ENCODE measurements around the gene RAB38.

Gene RAB38

DNA sequence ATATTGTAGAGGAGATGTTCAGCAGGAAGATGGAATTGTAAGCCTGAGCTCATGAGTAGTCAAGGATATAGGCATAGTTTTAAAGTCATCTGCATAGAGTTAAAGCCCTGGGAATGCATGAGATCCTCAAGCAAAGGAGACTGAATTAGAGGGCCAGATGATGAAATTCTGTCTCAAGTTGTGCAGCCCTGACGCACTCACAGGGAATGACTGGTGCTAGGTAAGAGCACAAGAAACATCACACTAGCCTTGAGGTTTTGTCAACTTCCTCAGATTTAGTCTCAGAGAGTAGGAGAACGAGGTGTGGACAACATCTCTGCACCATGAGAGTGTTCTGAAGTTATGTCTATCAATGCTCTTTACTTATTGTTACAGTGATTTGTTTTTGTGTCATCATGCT is 5.8 kb downstream of the RAB38 start:
- DNase-seq: no peak

DNA sequence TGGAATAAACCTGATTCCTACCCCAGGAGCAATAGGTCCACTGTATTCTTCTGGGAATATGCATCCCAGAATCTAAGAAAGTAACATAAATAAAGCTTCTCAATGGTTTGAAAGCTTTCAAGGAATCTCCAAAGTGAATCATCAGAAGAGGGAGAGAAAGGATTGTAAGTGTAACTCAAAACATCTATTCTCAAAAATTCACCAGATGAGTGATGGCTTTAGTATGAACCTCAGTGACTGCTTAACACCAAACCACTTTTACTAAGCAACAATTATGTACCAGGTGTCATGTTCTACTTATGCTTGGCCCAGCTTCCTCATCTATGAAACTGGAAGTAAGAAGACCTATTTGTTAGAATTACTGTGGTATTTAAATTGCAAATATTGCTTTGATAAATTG is 7.4 kb downstream of the RAB38 start:
- DNase-seq: no peak

- DNase-seq: no peak
Observed at GRCh38 chr11:88164806-88165585, 10.2 kb downstream of the RAB38 start.

- no peak for DNase-seq
Observed at GRCh38 chr11:88164320-88164719, 10.9 kb downstream of the RAB38 start.

DNA sequence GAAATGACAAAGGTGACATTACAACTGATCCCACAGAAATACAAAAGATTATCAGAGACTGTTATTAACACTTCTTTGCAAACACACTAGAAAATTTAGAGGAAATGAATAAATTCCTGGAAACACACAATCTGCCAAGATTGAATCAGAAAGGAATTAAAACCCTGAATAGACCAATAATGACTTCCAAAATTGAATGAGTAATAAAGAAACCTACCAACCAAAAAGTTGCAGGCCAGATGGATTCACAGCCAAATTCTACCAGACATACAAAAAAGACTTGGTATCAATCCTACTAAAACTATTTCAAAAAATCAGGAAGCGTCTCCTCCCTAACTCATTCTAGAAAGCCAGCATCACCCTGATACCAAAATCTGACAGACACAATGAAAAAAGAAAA is 17.2 kb downstream of the RAB38 start:
- no peak for DNase-seq

GRCh38 chr11:88157370-88157769 is 17.9 kb downstream of the RAB38 start:
- DNase-seq: no peak

- no peak for DNase-seq
Observed at GRCh38 chr11:88152381-88152780, 22.9 kb downstream of the RAB38 start.

GRCh38 chr11:88151709-88152265 is 23.5 kb downstream of the RAB38 start:
- no peak for DNase-seq

- no peak for DNase-seq
Observed at GRCh38 chr11:88146106-88146505, 29.1 kb downstream of the RAB38 start.

DNA sequence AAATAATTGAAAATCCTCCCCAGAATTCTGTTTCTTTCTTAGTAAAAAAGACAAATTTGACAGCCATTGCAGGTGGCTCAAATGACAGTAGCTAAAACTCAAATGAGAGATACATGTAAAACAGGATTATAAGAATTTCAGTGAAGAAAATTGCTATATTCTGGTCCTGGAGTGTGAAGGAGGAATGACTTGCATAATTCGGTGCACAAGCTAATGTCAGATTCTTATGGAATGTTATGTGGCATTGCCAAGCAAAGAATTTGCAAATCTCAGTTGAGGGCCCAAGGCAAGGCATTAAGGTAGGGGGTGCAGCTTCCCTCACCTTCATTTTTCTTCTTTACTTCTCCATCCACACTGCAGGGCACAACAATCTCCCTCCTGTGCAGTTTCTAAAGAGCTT is 35.4 kb downstream of the RAB38 start:
- DNase-seq: no peak

DNA sequence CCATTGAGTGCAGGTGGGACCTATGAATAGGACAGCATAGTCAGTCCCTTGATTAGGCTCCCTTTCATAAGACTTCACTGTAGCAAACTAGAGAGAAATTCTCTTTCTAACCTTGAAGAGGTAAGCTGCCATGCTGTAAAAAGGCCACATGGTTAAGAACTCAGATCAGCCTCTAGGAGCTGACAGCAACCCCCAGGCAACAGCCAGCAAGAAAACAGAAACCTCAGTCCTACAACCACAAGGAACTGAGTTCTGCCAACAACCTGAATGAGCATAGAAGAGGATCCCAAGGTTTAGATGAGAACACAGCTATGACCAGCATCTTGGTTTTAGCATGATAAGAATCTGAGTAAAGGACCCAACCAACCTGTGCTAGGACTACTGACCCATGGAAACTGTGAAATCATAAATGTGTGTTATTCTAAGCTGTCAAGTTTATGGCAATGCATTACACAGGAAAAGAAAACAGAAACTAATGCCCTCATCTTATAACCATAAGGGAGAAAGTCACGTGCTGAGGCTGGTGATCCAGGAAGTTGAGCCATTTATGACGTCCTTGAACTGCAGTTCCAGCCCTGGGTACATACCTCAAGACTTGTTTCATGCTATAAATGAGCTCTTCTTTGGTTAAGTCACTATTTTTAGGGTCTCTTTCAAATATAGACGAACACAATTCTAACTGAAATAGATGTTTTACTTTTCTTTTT is 43.3 kb downstream of the RAB38 start:
- no peak for DNase-seq

DNA sequence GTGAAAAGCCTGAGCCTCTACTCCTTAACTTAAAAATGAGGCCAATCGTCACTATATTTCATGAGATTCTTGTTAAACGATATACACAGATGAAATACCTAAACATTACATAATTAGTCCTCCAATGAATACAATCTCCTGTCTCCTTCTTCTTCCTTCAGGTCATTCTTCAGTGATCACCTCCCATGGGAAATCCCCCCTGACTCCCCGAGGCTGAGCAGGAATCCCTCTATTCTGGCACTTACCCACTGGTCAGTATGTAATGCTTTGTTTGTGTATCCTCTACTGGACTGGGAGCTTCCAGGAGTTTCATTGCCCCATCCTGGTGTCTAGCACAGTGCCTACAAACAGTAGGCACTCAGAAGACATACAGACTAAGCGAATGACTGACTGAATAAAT is 52.3 kb downstream of the RAB38 start:
- no peak for DNase-seq

DNA sequence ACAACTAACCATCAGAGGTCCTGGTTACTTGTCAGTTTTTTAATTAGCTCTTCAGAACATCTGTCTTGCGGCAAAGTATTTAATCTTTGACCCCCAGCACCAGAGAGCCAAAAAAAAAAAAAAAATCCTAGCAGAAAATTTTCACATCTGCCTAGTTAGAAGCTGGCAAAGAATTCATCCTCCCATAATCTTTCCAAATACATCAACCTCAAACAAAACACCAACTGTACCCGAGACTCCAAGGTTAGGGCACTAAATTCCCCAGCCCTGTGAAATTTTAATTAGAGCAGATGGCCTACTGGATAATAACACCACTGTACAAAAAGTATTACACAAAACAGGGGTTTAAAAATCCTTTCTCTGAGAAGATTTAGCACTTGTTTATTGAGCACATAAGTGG is 55.7 kb downstream of the RAB38 start:
- no peak for DNase-seq

- no peak for DNase-seq
Observed at GRCh38 chr11:88117281-88117858, 57.9 kb downstream of the RAB38 start.

GRCh38 chr11:88115828-88116755 is 59.2 kb downstream of the RAB38 start:
- DNase-seq: no peak

GRCh38 chr11:88114486-88115045 is 60.7 kb downstream of the RAB38 start:
- no peak for DNase-seq

DNA sequence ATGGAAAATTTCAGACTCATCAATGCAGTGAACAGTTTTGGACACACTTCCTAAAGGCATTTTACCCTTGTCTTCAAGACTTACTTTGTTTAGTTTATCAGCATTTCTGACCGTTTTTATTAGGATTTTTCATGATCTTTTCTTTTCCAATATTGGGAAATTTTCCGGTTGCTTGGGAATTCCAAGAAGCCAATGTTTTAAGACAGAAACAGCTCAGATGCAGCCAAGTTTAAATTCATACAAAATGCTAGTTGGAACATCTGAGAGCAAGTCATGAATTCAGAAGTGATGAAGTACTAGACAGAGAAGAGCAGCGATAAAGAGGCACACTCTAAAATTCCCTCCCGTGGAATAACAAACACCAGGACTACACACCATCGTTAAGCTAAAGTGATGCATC is 68.6 kb downstream of the RAB38 start:
- no peak for DNase-seq

DNA sequence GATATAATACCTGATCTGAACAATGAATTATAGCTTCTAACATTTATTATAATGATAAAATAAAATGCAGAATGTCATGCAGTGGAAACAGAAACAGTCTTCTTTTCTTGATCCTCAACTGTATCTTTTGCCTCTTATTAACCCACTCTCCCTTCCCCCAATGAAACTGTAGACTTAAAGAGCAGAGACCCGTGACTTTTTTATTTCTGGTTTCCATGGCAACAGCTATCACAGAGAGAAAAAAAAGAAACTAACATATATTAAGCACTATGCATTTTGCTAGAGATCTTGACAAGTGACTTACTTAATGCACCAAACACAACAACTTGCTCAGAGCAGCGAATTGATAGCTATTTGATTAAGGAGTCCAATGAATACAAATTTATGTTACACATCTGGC is 69.3 kb downstream of the RAB38 start:
- DNase-seq: no peak

- DNase-seq: no peak
Observed at GRCh38 chr11:88105526-88105925, 69.7 kb downstream of the RAB38 start.

DNA sequence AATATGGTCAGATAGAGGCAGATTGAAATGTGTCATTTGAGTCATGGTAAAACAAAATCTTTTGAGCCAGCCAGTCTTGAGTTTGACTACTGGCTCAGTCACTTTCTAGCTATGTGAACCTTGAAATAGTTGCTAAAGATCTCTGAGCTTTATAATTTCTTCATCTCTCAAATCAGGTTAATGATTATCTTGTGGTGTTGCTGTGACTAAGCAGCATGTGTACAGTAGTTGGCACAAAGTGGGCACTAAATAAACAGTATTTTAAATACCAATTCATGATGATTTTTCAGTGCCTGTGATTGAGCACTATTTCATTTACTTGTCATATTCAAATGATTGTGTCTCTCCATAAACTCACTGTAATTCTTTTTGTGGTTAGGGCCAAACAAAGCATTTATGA is 70.8 kb downstream of the RAB38 start:
- no peak for DNase-seq

- DNase-seq: no peak
Observed at GRCh38 chr11:88103337-88104206, 71.7 kb downstream of the RAB38 start.

- DNase-seq: no peak
Observed at GRCh38 chr11:88102598-88102934, 72.7 kb downstream of the RAB38 start.
